ENCODE data around the gene DERA.
A peak's percentile ranks its signal among the peaks of the same experiment; 100 is the strongest.
"Not testable (repeated sequence)": the region's sequence is repeated elsewhere in the genome, so short reads cannot be mapped to it uniquely, and the experiment has no call there.

The DERA gene

GRCh38 chr12:16046266-16046665 lies 135.1 kb downstream of the DERA start:
- CTCF ChIA-PET = no interaction called here
- H3K36me3 ChIP-seq (ENCODE audit: control insufficient read depth in 4 of 4, insufficient read depth in 4 of 4, low read length in 3 of 4) = no peaks in the 10 kb centered on the region
- H3K4me3 ChIP-seq (ENCODE audit: control insufficient read depth in 1 of 7, extremely low read depth in 1 of 7, insufficient read depth in 4 of 7, low read depth in 2 of 7, low read length in 6 of 7) = no peak overlapping the region
- peaks cover 0 to 17% (median 4%) of the 10 kb centered on the region in 5 experiments for H3K9me3 ChIP-seq (ENCODE audit: control extremely low read depth in 1 of 5, control insufficient read depth in 4 of 5, insufficient read depth in 2 of 5, low read depth in 1 of 5, low read length in 4 of 5)
- no CpG with 5 or more reads among the region's 1 CpG for whole genome bisulfite sequencing (ENCODE audit: insufficient coverage)
- no peaks in the 10 kb centered on the region for H3K4me1 ChIP-seq (ENCODE audit: control extremely low read depth in 1 of 4, control insufficient read depth in 4 of 4, insufficient read depth in 4 of 4, low read length in 3 of 4)
- DNase-seq = no peak
- H3K27ac ChIP-seq (ENCODE audit: insufficient read depth in 1 of 2, low read depth in 1 of 2, low read length in 2 of 2, poor library complexity in 1 of 2, severe bottlenecking in 2 of 2) = no peak overlapping the region
- POLR2A ChIA-PET = no interaction called here
- no peaks in the 10 kb centered on the region for H3K27me3 ChIP-seq (replicated peaks in 2 of 5; ENCODE audit: control insufficient read depth in 4 of 5, insufficient read depth in 5 of 5, low read length in 4 of 5)

- ChIA-PET CTCF (no interaction called here), POLR2A (no interaction called here)
- DNase-seq = no peak
- no peak overlapping the region for H3K4me3 ChIP-seq (ENCODE audit: control insufficient read depth in 1 of 7, extremely low read depth in 1 of 7, insufficient read depth in 4 of 7, low read depth in 2 of 7, low read length in 6 of 7)
- no peaks in the 10 kb centered on the region for H3K36me3 ChIP-seq (ENCODE audit: control insufficient read depth in 4 of 4, insufficient read depth in 4 of 4, low read length in 3 of 4)
- no peaks in the 10 kb centered on the region for H3K27me3 ChIP-seq (replicated peaks in 2 of 5; ENCODE audit: control insufficient read depth in 4 of 5, insufficient read depth in 5 of 5, low read length in 4 of 5)
- no peak overlapping the region for H3K27ac ChIP-seq (ENCODE audit: insufficient read depth in 1 of 2, low read depth in 1 of 2, low read length in 2 of 2, poor library complexity in 1 of 2, severe bottlenecking in 2 of 2)
- peaks cover 0 to 9% (median 0%) of the 10 kb centered on the region in 5 experiments for H3K9me3 ChIP-seq (ENCODE audit: control extremely low read depth in 1 of 5, control insufficient read depth in 4 of 5, insufficient read depth in 2 of 5, low read depth in 1 of 5, low read length in 4 of 5)
- no peaks in the 10 kb centered on the region for H3K4me1 ChIP-seq (ENCODE audit: control extremely low read depth in 1 of 4, control insufficient read depth in 4 of 4, insufficient read depth in 4 of 4, low read length in 3 of 4)
- 100% methylated on average over 1 of the region's 2 CpGs for WGBS (ENCODE audit: insufficient coverage)
Observed at GRCh38 chr12:16048511-16048910, 137.4 kb downstream of the DERA start.

DNA sequence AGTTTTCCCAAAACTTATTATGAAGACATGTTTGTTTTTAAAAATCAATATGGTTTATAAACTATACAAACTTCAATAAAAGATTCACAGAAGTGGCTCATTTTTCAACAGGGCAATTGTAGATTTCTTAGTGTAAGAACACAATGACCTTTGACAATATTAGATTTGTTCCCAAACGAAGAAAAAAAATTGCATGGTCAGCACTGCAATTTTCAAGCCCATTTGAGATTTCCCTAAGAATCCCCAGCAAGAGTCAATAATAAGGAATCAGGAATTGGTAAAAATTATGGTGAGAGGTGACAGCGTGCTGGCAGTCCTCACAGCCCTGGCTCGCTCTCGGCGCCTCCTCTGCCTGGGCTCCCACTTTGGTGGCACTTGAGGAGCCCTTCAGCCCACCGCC lies 145.8 kb downstream of the DERA start:
- H3K4me3 ChIP-seq (ENCODE audit: control insufficient read depth in 1 of 7, extremely low read depth in 1 of 7, insufficient read depth in 4 of 7, low read depth in 2 of 7, low read length in 6 of 7) = no peak overlapping the region
- no peak overlapping the region for H3K27ac ChIP-seq (ENCODE audit: insufficient read depth in 1 of 2, low read depth in 1 of 2, low read length in 2 of 2, poor library complexity in 1 of 2, severe bottlenecking in 2 of 2)
- H3K9me3 ChIP-seq (ENCODE audit: control extremely low read depth in 1 of 5, control insufficient read depth in 4 of 5, insufficient read depth in 2 of 5, low read depth in 1 of 5, low read length in 4 of 5) = no peaks in the 10 kb centered on the region
- no peaks in the 10 kb centered on the region for H3K27me3 ChIP-seq (replicated peaks in 2 of 5; ENCODE audit: control insufficient read depth in 4 of 5, insufficient read depth in 5 of 5, low read length in 4 of 5)
- WGBS (ENCODE audit: insufficient coverage) = 90% methylated on average over 2 of the region's 6 CpGs
- no peaks in the 10 kb centered on the region for H3K36me3 ChIP-seq (ENCODE audit: control insufficient read depth in 4 of 4, insufficient read depth in 4 of 4, low read length in 3 of 4)
- no peak for DNase-seq
- ChIA-PET POLR2A (no interaction called here), CTCF (no interaction called here)
- H3K4me1 ChIP-seq (ENCODE audit: control extremely low read depth in 1 of 4, control insufficient read depth in 4 of 4, insufficient read depth in 4 of 4, low read length in 3 of 4) = no peaks in the 10 kb centered on the region

DNA sequence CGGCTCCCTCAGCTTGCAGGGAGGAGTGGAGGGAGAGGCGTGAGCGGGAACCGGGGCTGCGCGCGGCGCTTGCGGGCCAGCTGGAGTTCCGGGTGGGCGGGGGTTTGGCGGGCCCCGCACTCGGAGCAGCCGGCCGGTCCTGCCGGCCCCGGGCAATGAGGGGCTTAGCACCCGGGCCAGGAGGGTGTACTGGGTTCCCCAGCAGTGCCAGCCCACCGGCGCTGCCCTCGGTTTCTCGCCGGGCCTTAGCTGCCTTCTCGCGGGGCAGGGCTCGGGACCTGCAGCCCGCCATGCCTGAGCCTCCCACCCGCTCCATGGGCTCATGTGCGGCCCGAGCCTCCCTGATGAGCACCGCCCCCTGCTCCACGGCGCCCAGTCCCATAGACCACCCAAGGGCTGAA lies 146.2 kb downstream of the DERA start:
- H3K9me3 ChIP-seq (ENCODE audit: control extremely low read depth in 1 of 5, control insufficient read depth in 4 of 5, insufficient read depth in 2 of 5, low read depth in 1 of 5, low read length in 4 of 5); H3K27ac ChIP-seq (ENCODE audit: insufficient read depth in 1 of 2, low read depth in 1 of 2, low read length in 2 of 2, poor library complexity in 1 of 2, severe bottlenecking in 2 of 2); H3K27me3 ChIP-seq (replicated peaks in 2 of 5; ENCODE audit: control insufficient read depth in 4 of 5, insufficient read depth in 5 of 5, low read length in 4 of 5); POLR2A ChIA-PET; H3K36me3 ChIP-seq (ENCODE audit: control insufficient read depth in 4 of 4, insufficient read depth in 4 of 4, low read length in 3 of 4); H3K4me3 ChIP-seq (ENCODE audit: control insufficient read depth in 1 of 7, extremely low read depth in 1 of 7, insufficient read depth in 4 of 7, low read depth in 2 of 7, low read length in 6 of 7); DNase-seq; CTCF ChIA-PET; H3K4me1 ChIP-seq (ENCODE audit: control extremely low read depth in 1 of 4, control insufficient read depth in 4 of 4, insufficient read depth in 4 of 4, low read length in 3 of 4): not testable (repeated sequence)
- 97% methylated on average over 25 of the region's 34 CpGs for WGBS (ENCODE audit: insufficient coverage)

- DNase-seq = peak in 1 of 3 donors; percentile 3
Observed at GRCh38 chr12:16062611-16063010, 151.5 kb downstream of the DERA start.

GRCh38 chr12:16063726-16064125 lies 152.6 kb downstream of the DERA start:
- CTCF ChIA-PET = no interaction called here
- no peaks in the 10 kb centered on the region for H3K4me1 ChIP-seq (ENCODE audit: control extremely low read depth in 1 of 4, control insufficient read depth in 4 of 4, insufficient read depth in 4 of 4, low read length in 3 of 4)
- H3K9me3 ChIP-seq (ENCODE audit: control extremely low read depth in 1 of 5, control insufficient read depth in 4 of 5, insufficient read depth in 2 of 5, low read depth in 1 of 5, low read length in 4 of 5) = no peaks in the 10 kb centered on the region
- peaks cover 0 to 4% (median 0%) of the 10 kb centered on the region in 5 experiments for H3K27me3 ChIP-seq (replicated peaks in 2 of 5; ENCODE audit: control insufficient read depth in 4 of 5, insufficient read depth in 5 of 5, low read length in 4 of 5)
- no peaks in the 10 kb centered on the region for H3K36me3 ChIP-seq (ENCODE audit: control insufficient read depth in 4 of 4, insufficient read depth in 4 of 4, low read length in 3 of 4)
- POLR2A ChIA-PET = no interaction called here
- H3K27ac ChIP-seq (ENCODE audit: insufficient read depth in 1 of 2, low read depth in 1 of 2, low read length in 2 of 2, poor library complexity in 1 of 2, severe bottlenecking in 2 of 2) = no peak overlapping the region
- DNase-seq = no peak
- H3K4me3 ChIP-seq (ENCODE audit: control insufficient read depth in 1 of 7, extremely low read depth in 1 of 7, insufficient read depth in 4 of 7, low read depth in 2 of 7, low read length in 6 of 7) = no peak overlapping the region
- WGBS (ENCODE audit: insufficient coverage) = no CpG with 5 or more reads among the region's 1 CpG

More at GRCh38 chr12:16062611-16063010, 151.5 kb downstream of the DERA start:
- no peaks in the 10 kb centered on the region for H3K9me3 ChIP-seq (ENCODE audit: control extremely low read depth in 1 of 5, control insufficient read depth in 4 of 5, insufficient read depth in 2 of 5, low read depth in 1 of 5, low read length in 4 of 5)
- no peaks in the 10 kb centered on the region for H3K4me1 ChIP-seq (ENCODE audit: control extremely low read depth in 1 of 4, control insufficient read depth in 4 of 4, insufficient read depth in 4 of 4, low read length in 3 of 4)
- peaks cover 0 to 1% (median 0%) of the 10 kb centered on the region in 5 experiments for H3K27me3 ChIP-seq (replicated peaks in 2 of 5; ENCODE audit: control insufficient read depth in 4 of 5, insufficient read depth in 5 of 5, low read length in 4 of 5)
- H3K36me3 ChIP-seq (ENCODE audit: control insufficient read depth in 4 of 4, insufficient read depth in 4 of 4, low read length in 3 of 4) = no peaks in the 10 kb centered on the region
- H3K4me3 ChIP-seq (ENCODE audit: control insufficient read depth in 1 of 7, extremely low read depth in 1 of 7, insufficient read depth in 4 of 7, low read depth in 2 of 7, low read length in 6 of 7) = no peak overlapping the region
- no peak overlapping the region for H3K27ac ChIP-seq (ENCODE audit: insufficient read depth in 1 of 2, low read depth in 1 of 2, low read length in 2 of 2, poor library complexity in 1 of 2, severe bottlenecking in 2 of 2)
- POLR2A ChIA-PET = no interaction called here
- no CpG with 5 or more reads among the region's 1 CpG for WGBS (ENCODE audit: insufficient coverage)
- CTCF ChIA-PET = no interaction called here

DNA sequence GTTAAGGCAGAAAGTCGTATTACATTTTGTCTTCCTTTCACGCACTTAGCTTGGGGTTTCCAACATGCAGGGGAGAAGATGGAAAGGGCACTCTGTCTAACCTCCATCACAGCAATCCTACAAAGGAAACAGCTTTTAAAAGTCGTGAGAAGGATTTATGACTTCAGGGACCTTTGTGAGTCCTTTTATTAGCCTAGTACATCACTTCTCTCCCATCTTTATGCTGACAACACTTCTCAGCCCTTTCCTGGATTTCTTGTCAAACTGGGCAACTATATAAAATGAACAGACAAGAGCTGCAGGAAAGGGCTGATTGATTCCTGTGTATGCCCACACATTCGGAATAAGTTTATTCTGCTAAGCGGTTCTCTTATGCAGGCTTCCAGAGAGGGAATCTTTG lies 159.0 kb downstream of the DERA start:
- Histone ChIP-seq H3K27me3 (replicated peaks in 2 of 5; ENCODE audit: control insufficient read depth in 4 of 5, insufficient read depth in 5 of 5, low read length in 4 of 5) (peaks cover 0 to 11% (median 0%) of the 10 kb centered on the region in 5 experiments), H3K4me1 (ENCODE audit: control extremely low read depth in 1 of 4, control insufficient read depth in 4 of 4, insufficient read depth in 4 of 4, low read length in 3 of 4) (no peaks in the 10 kb centered on the region), H3K9me3 (ENCODE audit: control extremely low read depth in 1 of 5, control insufficient read depth in 4 of 5, insufficient read depth in 2 of 5, low read depth in 1 of 5, low read length in 4 of 5) (no peaks in the 10 kb centered on the region), H3K27ac (ENCODE audit: insufficient read depth in 1 of 2, low read depth in 1 of 2, low read length in 2 of 2, poor library complexity in 1 of 2, severe bottlenecking in 2 of 2) (no peak overlapping the region), H3K4me3 (ENCODE audit: control insufficient read depth in 1 of 7, extremely low read depth in 1 of 7, insufficient read depth in 4 of 7, low read depth in 2 of 7, low read length in 6 of 7) (no peak overlapping the region), H3K36me3 (ENCODE audit: control insufficient read depth in 4 of 4, insufficient read depth in 4 of 4, low read length in 3 of 4) (no peaks in the 10 kb centered on the region)
- ChIA-PET CTCF (interaction anchor here (1.0 kb wide), 1 partner anchor 11 kb away, joined by 3 read pairs; no protein-coding TSS in a partner anchor), POLR2A (no interaction called here)
- WGBS (ENCODE audit: insufficient coverage) = 10% methylated on average over 2 of the region's 5 CpGs
- no peak for DNase-seq

All from common myeloid progenitor, CD34-positive (primary cell).